BE2C (cell line): Measurements from ENCODE around the gene CFAP46.

Experiments used
- DNase-seq: peaks from one replicate; pipeline ENCODE4 v3.0.0-alpha.2; 2020
- H3K27me3 ChIP-seq: fragments of 250-450 bp; sonication (Bioruptor Pico); 2 replicates; pipeline ENCODE4 v1.5.1; 2020; ENCODE audit warnings: mild to moderate bottlenecking
- H3K36me3 ChIP-seq: fragments of 250-450 bp; sonication (Bioruptor Pico); 2 replicates; pipeline ENCODE4 v1.5.1; 2020; ENCODE audit warnings: mild to moderate bottlenecking
- H3K4me1 ChIP-seq: fragments of 250-450 bp; sonication (Bioruptor Pico); 2 replicates; pipeline ENCODE4 v1.5.1; 2020
- H3K4me3 ChIP-seq: 2 replicates; pipeline ENCODE4 v1.5.1; 2011; ENCODE audit warnings: low read depth, low read length
- H3K9me3 ChIP-seq: fragments of 250-450 bp; sonication (Bioruptor Pico); 2 replicates; pipeline ENCODE4 v1.5.1; 2020
- CTCF ChIP-seq: IDR thresholded peaks from 2 replicates; pipeline ENCODE4 v1.5.1; 2012; ENCODE audit warnings: mild to moderate bottlenecking, low read depth, low read length

The CFAP46 gene

GRCh38 chr10:132916956-132917666, 25.3 kb downstream of the CFAP46 start:
- H3K36me3 ChIP-seq, result no peaks in the 10 kb centered on the region
- peaks cover 14% of the 10 kb centered on the region for H3K27me3 ChIP-seq
- no peaks in the 10 kb centered on the region for H3K9me3 ChIP-seq
- DNase-seq, result no peak
- no peaks in the 10 kb centered on the region for H3K4me1 ChIP-seq
- TF ChIP-seq CTCF, result no peak
- no peak overlapping the region for H3K4me3 ChIP-seq

GRCh38 chr10:132916421-132916841, 25.9 kb downstream of the CFAP46 start:
- TF ChIP-seq CTCF, result no peak
- no peaks in the 10 kb centered on the region for H3K9me3 ChIP-seq
- no peak overlapping the region for H3K4me3 ChIP-seq
- H3K27me3 ChIP-seq, result peaks cover 14% of the 10 kb centered on the region
- H3K36me3 ChIP-seq, result no peaks in the 10 kb centered on the region
- H3K4me1 ChIP-seq, result no peaks in the 10 kb centered on the region
- DNase-seq, result no peak

GRCh38 chr10:132915411-132915810, 27.0 kb downstream of the CFAP46 start:
- H3K4me1 ChIP-seq, result no peaks in the 10 kb centered on the region

GRCh38 chr10:132914732-132915131, 27.6 kb downstream of the CFAP46 start:
- Histone ChIP-seq H3K4me1 (no peaks in the 10 kb centered on the region), H3K4me3 (no peak overlapping the region), H3K9me3 (no peaks in the 10 kb centered on the region), H3K27me3 (peaks cover 14% of the 10 kb centered on the region), H3K36me3 (no peaks in the 10 kb centered on the region)
- TF ChIP-seq CTCF, result no peak
- no peak for DNase-seq

More at GRCh38 chr10:132915411-132915810, 27.0 kb downstream of the CFAP46 start:
- no peak for TF ChIP-seq CTCF
- H3K36me3 ChIP-seq, result no peaks in the 10 kb centered on the region
- H3K4me3 ChIP-seq, result no peak overlapping the region
- peaks cover 14% of the 10 kb centered on the region for H3K27me3 ChIP-seq
- H3K9me3 ChIP-seq, result no peaks in the 10 kb centered on the region
- DNase-seq, result peak; percentile 52

- Histone ChIP-seq H3K4me1 (no peaks in the 10 kb centered on the region), H3K36me3 (no peaks in the 10 kb centered on the region), H3K4me3 (no peak overlapping the region), H3K9me3 (no peaks in the 10 kb centered on the region), H3K27me3 (peaks cover 14% of the 10 kb centered on the region)
- TF ChIP-seq CTCF, result no peak
- DNase-seq, result no peak
Measured at GRCh38 chr10:132913559-132914115, 28.7 kb downstream of the CFAP46 start.

GRCh38 chr10:132912713-132913558, 29.4 kb downstream of the CFAP46 start:
- Histone ChIP-seq H3K36me3 (no peaks in the 10 kb centered on the region), H3K4me3 (no peak overlapping the region), H3K4me1 (no peaks in the 10 kb centered on the region), H3K9me3 (no peaks in the 10 kb centered on the region), H3K27me3 (peaks cover 14% of the 10 kb centered on the region)
- no peak for TF ChIP-seq CTCF
- DNase-seq, result no peak
